COLO668 (cell line): Measurements from ENCODE around the gene SOX5.

Experiments used
- DNase-seq: peaks from one replicate; lab custom pipeline; 2025; ENCODE audit not compliant: unreplicated experiment; lab: John Stamatoyannopoulos, UW

The SOX5 gene

DNA sequence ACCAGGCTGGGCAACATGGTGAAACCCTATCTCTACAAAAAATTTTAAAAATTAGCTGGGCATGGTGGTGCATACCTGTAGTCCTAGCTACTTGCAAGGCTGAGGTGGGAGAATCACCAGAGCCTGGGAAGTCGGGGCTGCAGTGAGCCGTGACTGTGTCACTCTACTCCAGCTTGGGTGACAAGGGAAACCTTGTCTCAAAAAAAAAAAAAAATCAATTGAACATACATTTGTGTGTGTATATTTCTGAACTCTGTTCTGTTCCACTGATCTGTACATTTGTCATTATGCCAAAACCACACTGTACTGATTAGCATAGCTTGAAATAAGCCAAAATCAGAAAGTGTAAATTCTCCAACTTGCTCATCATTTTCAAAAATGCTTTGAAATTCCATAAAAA lies 254.6 kb downstream of the SOX5 start:
- DNase-seq = no peak

- no peak for DNase-seq
Observed at GRCh38 chr12:23694307-23694706, 255.2 kb downstream of the SOX5 start.

DNA sequence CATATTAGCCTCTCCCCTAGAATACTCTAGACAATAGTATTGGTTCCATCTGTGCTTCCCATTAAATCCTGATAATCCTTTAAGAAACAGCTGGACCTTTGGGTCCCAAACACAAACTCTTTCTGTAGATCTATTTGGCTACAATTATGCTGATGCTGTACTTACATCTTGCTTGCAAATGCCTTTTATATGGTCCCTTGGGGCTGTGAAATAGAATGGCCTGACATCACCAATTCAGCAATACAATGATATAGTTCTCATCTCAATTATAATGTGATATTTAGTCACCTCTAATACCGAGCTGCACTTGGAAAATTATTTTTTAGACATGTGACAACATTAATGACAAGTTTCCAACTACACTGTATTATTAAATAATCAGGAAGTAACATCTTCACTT lies 261.5 kb downstream of the SOX5 start:
- DNase-seq = no peak

DNA sequence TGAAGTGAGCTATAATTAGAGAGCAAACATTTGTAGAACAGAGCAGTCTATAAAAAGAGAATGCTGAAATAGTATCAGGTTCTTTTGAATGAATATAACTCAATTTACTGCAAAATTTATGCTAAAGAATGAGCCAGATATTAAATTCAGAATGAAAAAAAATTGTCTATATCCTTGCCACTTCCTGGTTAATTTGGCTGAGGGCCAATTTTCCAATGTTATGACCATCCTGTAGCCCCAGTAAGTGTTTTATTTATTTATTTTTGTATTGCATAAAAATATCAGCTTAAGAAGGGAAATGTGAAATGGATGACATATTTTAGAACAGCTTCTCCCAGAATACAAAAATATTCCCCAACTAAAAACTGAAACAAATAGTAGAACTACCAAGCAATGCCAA lies 263.4 kb downstream of the SOX5 start:
- DNase-seq = no peak

DNA sequence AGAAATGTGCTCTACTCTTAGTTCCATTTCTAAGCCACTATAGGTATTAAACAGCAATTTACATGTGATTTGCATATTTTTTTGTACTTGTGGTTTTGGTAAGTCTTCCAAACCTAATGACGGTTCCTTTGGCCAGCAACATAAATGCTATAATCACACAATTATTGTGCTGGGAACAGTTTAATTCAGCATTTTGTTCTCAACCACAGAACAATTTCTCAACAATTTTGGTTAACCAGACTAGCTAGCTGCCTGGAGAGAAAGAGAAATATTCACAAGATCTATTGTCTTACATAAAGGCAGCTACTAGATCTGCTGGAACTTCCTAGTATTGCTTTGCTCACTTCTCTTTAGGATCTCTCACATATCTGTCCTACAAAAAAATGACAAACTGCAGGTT lies 265.3 kb downstream of the SOX5 start:
- DNase-seq = no peak

GRCh38 chr12:23681237-23681636 lies 268.2 kb downstream of the SOX5 start:
- no peak for DNase-seq

- DNase-seq = no peak
Observed at GRCh38 chr12:23674064-23674463, 275.4 kb downstream of the SOX5 start.

DNA sequence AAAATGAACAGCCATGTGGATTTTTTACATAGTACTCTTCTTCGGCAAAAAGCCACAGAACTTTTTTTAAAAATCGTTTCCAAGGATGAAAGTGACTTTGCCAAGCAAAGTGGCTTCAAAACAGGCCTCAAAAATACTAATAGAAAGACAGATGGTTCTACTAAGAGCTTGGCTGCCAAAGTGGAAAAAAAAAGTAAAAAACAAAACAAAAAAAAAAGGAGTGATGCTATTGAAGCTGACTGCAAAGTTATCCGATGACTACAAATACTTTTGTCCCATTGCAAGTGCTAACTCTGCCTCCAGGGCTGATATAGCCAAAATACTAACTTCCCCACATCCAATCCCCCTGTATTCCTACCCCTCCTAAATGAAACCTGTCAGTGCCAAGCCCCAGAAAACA lies 277.6 kb downstream of the SOX5 start:
- no peak for DNase-seq

DNA sequence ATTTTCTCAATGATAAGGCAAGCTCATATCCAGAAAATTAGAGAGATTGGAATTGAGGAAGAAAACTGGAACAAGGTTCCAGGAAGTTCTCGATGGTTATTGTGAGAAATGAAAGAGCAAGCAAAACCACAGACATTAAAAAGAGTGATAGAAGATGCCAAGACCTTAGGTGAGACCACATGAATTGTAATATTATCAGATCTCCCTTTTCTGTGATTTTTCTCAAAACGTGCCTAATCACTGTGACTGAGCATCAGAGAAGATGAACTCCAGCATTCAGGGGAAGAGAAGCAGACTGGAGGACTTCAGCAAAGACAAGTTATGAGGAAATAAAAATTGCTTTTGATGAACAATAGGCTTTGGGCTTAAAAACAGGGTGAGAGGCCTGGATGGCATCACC lies 278.8 kb downstream of the SOX5 start:
- no peak for DNase-seq

- no peak for DNase-seq
Observed at GRCh38 chr12:23669691-23670090, 279.8 kb downstream of the SOX5 start.

GRCh38 chr12:23666866-23667265 lies 282.6 kb downstream of the SOX5 start:
- no peak for DNase-seq

DNA sequence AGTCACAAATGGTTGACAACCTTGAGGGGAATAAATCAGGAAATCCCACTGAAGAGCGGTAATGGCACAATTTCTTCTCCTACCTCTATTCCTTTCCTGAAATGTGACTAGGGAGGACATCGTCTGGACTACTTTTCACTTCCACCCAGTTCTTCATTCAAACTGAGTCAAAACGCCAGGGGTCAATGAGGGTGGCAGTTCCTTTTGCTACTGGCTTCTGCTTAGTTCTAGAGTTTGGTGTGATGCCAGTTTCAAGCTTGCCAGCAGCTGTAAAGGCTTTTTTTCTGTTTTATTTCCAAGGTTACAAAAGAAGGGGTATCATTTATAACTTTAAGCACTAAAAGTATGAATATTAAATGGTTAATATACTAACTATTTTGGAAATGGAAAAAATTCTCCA lies 286.5 kb downstream of the SOX5 start:
- DNase-seq = no peak

GRCh38 chr12:23659131-23659530 lies 290.3 kb downstream of the SOX5 start:
- DNase-seq = no peak

- DNase-seq = no peak
Observed at GRCh38 chr12:23657598-23657997, 291.9 kb downstream of the SOX5 start.

DNA sequence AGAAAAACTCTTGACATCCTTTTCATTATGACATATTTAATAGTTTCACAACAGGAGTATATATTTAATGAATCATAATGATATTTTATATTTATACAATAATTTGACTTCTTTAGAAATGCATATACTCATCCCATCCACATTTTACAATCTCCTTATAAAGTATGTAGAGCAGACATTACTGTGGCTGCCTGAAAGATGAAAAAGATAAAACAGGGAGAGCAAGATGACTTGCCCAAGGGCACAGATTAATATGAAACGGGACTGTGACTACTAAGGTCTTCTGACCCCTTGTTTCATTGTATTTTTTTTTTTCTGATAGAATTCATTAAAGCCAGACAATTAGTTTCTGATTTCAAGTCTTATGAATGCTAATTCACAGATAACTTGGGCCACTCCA lies 293.6 kb downstream of the SOX5 start:
- no peak for DNase-seq

DNA sequence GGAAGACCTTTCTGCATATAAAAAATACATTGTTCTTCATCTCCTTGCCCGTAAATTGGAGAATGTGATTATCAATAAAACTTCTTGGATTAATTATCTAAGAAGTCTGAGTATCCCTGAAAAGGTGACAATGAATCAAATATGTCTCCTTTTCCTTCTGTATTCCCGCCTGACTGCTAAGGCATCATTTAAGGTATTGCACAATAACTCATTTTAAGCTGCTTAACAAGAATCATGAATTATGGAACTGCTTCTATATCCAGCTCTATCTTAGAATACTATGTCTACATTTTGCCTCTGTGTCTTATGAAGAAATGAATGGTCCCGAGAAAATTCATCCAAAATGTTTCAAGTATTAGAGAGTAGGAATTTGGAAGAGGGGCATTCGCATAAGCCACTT lies 294.4 kb downstream of the SOX5 start:
- no peak for DNase-seq

GRCh38 chr12:23648546-23648945 lies 300.9 kb downstream of the SOX5 start:
- DNase-seq = no peak

GRCh38 chr12:23640754-23641153 lies 308.7 kb downstream of the SOX5 start:
- DNase-seq = peak; percentile 50

DNA sequence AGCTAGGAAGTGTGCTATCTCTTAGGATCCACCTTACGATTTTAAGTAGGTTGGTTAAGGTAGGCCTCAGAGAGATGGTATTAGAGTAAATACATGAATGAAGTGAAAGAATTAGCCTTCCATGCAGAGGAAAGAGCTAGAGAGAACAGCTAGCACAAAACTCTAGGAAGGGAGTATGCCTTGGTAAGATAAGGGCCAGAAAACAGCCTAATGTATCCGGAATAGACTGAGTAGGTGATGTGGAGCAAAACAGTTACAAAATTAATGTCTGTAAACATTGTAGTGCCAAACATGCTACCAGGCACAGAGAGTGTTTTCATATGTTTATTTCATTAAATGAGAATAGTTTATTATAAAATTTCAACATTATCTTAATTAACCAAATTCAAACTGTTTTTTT lies 315.1 kb downstream of the SOX5 start:
- no peak for DNase-seq

- no peak for DNase-seq
Observed at GRCh38 chr12:23631786-23632377, 317.6 kb downstream of the SOX5 start.

GRCh38 chr12:23630524-23630923 lies 318.9 kb downstream of the SOX5 start:
- no peak for DNase-seq

GRCh38 chr12:23628806-23629205 lies 320.7 kb downstream of the SOX5 start:
- no peak for DNase-seq

DNA sequence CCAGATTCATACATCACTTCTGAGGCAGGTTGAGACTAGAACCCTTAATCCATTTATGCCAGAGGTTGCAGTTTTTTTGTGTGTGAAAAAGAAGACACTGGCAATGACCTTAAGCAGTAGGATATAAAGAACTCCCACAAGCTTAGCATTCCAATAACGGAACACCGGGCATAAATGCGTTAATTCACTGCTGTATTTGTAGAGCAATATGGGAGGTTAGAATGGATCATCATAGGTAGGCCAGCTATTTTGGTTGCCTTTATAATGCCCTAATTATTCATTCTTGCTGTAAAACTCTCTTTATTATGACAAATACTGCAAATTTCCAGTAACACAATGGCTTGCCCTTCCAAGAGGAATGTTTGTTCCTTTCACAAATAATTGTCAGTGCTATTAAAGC lies 322.7 kb downstream of the SOX5 start:
- no peak for DNase-seq

- DNase-seq = peak; percentile 32
Observed at GRCh38 chr12:23621900-23622299, 327.6 kb downstream of the SOX5 start.
